ENCODE measurements around the gene P2RX6. TPM values are rescaled to one million over a fixed set of nuclear protein-coding genes. Genes with fewer than 3 reads are reported as not detected.
A peak's percentile ranks its signal among the peaks of the same experiment; 100 is the strongest.

Gene P2RX6
- total and polyA plus RNA-seq, 8 donors, result 0.09 to 2.9 (median 0.39) TPM; not detected in 1

- peak; percentile 62 to 85 (median 72) for DNase-seq
- Histone ChIP-seq H3K27me3 (no peaks in the 10 kb centered on the region), H3K4me3 (peak overlapping the region in 2 of 4 donors; percentile 2 to 28), H3K36me3 (no peaks in the 10 kb centered on the region), H3K27ac (no peak overlapping the region), H3K9me3 (no peaks in the 10 kb centered on the region), H3K4me1 (peaks cover 0 to 8% (median 0%) of the 10 kb centered on the region in 3 donors)
- ATAC-seq, result peak; percentile 80 to 93 (median 90)
- TF ChIP-seq CTCF (IDR thresholded peaks at IDR 0.05), result no peak
- 2 to 3% methylated on average over 40 of the region's 40 CpGs for WGBS, 2 donors
- intact Hi-C loops (cut with DNase I), result no loop called here
- FAIRE-seq, result no peak
Observed at GRCh38 chr22:21014202-21014725, 701 bp upstream of the P2RX6 start.

- peaks cover 0 to 8% (median 0%) of the 10 kb centered on the region in 3 donors for H3K4me1 ChIP-seq
- 50 to 54% methylated on average over 9 to 10 of the region's 10 CpGs for WGBS, 2 donors
- FAIRE-seq, result no peak
- H3K4me3 ChIP-seq, result no peak overlapping the region
- ATAC-seq, result no peak
- no peak for TF ChIP-seq CTCF (IDR thresholded peaks at IDR 0.05)
- H3K9me3 ChIP-seq, result no peaks in the 10 kb centered on the region
- intact Hi-C loops (cut with DNase I), result no loop called here
- no peak overlapping the region for H3K27ac ChIP-seq
- DNase-seq, result peak in 1 of 6 donors; percentile 49
- H3K27me3 ChIP-seq, result no peaks in the 10 kb centered on the region
- H3K36me3 ChIP-seq, result no peaks in the 10 kb centered on the region
Observed at GRCh38 chr22:21015466-21016006, 571 bp downstream of the P2RX6 start.

- no peaks in the 10 kb centered on the region for H3K36me3 ChIP-seq
- no peak overlapping the region for H3K27ac ChIP-seq
- intact Hi-C loops (cut with DNase I), result no loop called here
- no peak for FAIRE-seq
- H3K27me3 ChIP-seq, result no peaks in the 10 kb centered on the region
- no peaks in the 10 kb centered on the region for H3K9me3 ChIP-seq
- 60 to 74% methylated on average over 13 of the region's 13 CpGs for WGBS, 2 donors
- H3K4me3 ChIP-seq, result no peak overlapping the region
- H3K4me1 ChIP-seq, result peaks cover 0 to 8% (median 0%) of the 10 kb centered on the region in 3 donors
- peak in 1 of 6 donors; percentile 14 for DNase-seq
- TF ChIP-seq CTCF (IDR thresholded peaks at IDR 0.05), result no peak
- ATAC-seq, result no peak
Observed at GRCh38 chr22:21016644-21017420, 1.9 kb downstream of the P2RX6 start.

GRCh38 chr22:21018314-21018713 lies 3.3 kb downstream of the P2RX6 start:
- no peak overlapping the region for H3K4me3 ChIP-seq
- H3K27me3 ChIP-seq, result no peaks in the 10 kb centered on the region
- peaks cover 0 to 8% (median 0%) of the 10 kb centered on the region in 3 donors for H3K4me1 ChIP-seq
- H3K9me3 ChIP-seq, result no peaks in the 10 kb centered on the region
- no peaks in the 10 kb centered on the region for H3K36me3 ChIP-seq
- no peak for TF ChIP-seq CTCF (IDR thresholded peaks at IDR 0.05)
- H3K27ac ChIP-seq, result no peak overlapping the region
- no peak for ATAC-seq
- peak in 1 of 6 donors; percentile 24 for DNase-seq
- WGBS, 2 donors, result 83 to 91% methylated on average over 4 of the region's 4 CpGs
- intact Hi-C loops (cut with DNase I), result no loop called here
- no peak for FAIRE-seq
